GM21390 (cell line): ENCODE measurements around the gene MAP3K21.

ENCODE experiments used
- ATAC-seq: cut with Tn5 transposase; IDR thresholded peaks from one replicate; pipeline ENCODE4 v1.9.1; 2021; ENCODE audit not compliant: unreplicated experiment

MAP3K21 gene

DNA sequence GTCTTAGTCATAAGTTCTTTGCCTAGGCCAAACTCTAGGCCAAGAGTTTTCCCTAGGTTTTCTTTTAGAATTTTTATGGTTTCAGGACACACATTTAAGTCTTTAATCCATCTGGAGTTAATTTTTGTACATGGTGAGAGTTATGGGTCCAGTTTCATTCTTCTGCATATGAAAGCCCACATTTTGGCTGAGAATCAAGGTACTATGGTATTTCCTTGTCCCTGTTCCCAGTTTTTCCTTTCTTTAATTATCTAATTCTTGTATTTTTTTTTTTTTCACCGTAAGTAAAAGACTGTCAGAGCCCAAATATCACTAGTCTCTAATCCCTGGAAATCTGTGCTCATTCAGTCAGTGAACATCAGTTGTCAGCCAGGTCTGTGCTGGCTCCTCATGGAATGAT lies 105.4 kb downstream of the MAP3K21 start:
- ATAC-seq, result no peak

DNA sequence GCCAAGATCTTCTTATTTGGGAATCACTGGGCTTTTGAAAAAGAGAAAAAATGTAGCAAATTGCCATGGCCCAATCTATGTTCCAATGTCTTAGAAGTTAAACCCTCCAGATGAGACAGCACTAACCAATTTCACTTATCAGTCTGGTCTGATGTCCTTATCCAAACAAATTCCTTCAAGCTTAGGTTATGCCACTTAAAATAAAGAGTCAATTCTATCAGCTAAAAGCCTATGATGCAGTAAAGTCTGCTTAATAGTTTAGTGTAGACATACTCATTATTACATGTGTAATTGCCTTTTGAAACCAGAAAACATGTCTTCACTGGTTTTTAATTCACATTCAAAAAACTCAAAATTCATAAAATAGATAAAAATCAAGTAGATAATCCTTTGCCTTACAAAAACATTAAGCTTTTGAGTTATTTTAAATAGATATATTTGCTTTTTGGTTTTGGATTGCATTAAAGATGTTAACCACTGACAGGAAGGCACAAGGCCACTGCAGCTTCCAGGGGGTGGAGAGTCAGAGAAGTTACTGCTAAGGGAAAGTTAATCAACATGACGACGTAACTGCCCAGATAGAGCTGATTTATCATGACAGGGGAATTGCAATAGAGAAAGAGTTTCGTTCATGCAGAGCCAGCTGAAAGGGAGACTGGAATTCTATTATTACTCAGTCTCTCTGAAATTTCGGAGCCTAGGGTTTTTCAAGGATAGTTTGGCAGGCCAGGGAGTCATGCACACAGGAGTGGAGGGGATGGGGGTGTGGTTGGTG lies 106.1 kb downstream of the MAP3K21 start:
- ATAC-seq, result no peak
